Stomach (tissue), 9 donors: ENCODE results near the gene CAPZA1. TPM values are rescaled to one million over a fixed set of nuclear protein-coding genes. Genes with fewer than 3 reads are reported as not detected.

Source experiments
- DNase-seq, 2 donors: peaks; one replicate each; pipeline versions ENCODE4 v3.0.0 to v3.0.0-alpha.2; 2013 to 2019
- H3K27ac ChIP-seq, 5 donors: fragments of 200-600 bp in 4 of 5; sonication (generic) in 4 of 5; one replicate each; pipeline ENCODE4 v1.5.1; 2013 to 2019; ENCODE audit warnings: mild to moderate bottlenecking in 1 of 5, moderate library complexity in 1 of 5
- H3K27me3 ChIP-seq, 3 donors: fragments of 200-600 bp; sonication (generic); one replicate each; pipeline ENCODE4 v1.5.1; 2017 to 2019; ENCODE audit warnings: mixed run types in 1 of 3
- H3K36me3 ChIP-seq, 4 donors: fragments of 200-600 bp; sonication (generic); 1 replicate in 3 of 4; 2 replicates in 1 of 4; pipeline ENCODE4 v1.5.1; 2016 to 2019
- H3K4me1 ChIP-seq, 4 donors: fragments of 200-600 bp; sonication (generic); one replicate each; pipeline ENCODE4 v1.5.1; 2016 to 2019
- H3K4me3 ChIP-seq, 4 donors: fragments of 200-600 bp; sonication (generic) in 3 of 4; one replicate each; pipeline ENCODE4 v1.5.1; 2016 to 2019; ENCODE audit warnings: mild to moderate bottlenecking in 1 of 4
- H3K9me3 ChIP-seq, 4 donors: fragments of 200-600 bp; sonication (generic); one replicate each; pipeline ENCODE4 v1.5.1; 2016 to 2019
- CTCF ChIP-seq, 7 experiments: fragments of 450-650 bp in 4 of 7; fragments of 200-600 bp in 3 of 7; sonication (generic) in 3 of 7; IDR thresholded peaks; one replicate each; pipeline ENCODE4 v1.5.1; 2016 to 2019; ENCODE audit warnings: antibody characterized with exemption in 7 of 7, control low read depth in 2 of 7, mild to moderate bottlenecking in 1 of 7
- EP300 ChIP-seq: sonication (generic); formaldehyde crosslinking; IDR thresholded peaks from one replicate; pipeline ENCODE4 v1.6.1; 2017; ENCODE audit warnings: antibody characterized with exemption
- POLR2A ChIP-seq, 4 donors: fragments of 450-650 bp; IDR thresholded peaks; one replicate each; pipeline ENCODE4 v1.6.1; 2016; ENCODE audit warnings: antibody characterized with exemption in 4 of 4, control low read depth in 2 of 4, mild to moderate bottlenecking in 1 of 4, moderate library complexity in 1 of 4
- POLR2AphosphoS5 ChIP-seq, 3 donors: sonication (generic); formaldehyde crosslinking; IDR thresholded peaks; one replicate each; pipeline ENCODE4 v1.6.1; 2016; ENCODE audit warnings: antibody characterized with exemption in 3 of 3
- WGBS, 5 donors: extraction: QIAGEN DNeasy Blood & Tissue Kit in 3 of 5; methylation state at CpG; one replicate each; pipeline versions ENCODE4 v1.1.5 to v1.1.7; 2013 to 2018; 5-methylcytosine and 5-hydroxymethylcytosine counted together
- intact Hi-C: fragments of 100-400 bp; cut with DNase I; formaldehyde crosslinking; loops from one replicate; pipeline ENCODE4 v1.15.1; 2023; ENCODE audit warnings: low total_unique reads
- polyA plus RNA-seq, 3 donors: library from polyadenylated mRNA; stranded (reverse); fragments of 200-250 nt; gene quantifications; one replicate each; pipeline ENCODE4 v1.2.3, GENCODE V29; 2013
- total RNA-seq, 5 donors: library from RNA; depleted of rRNA; stranded (reverse); fragments of >200 nt; gene quantifications; one replicate each; pipeline versions ENCODE4 v1.1.0 to v1.2.3, GENCODE V29; 2014 to 2016
- donor health status: healthy with polysubstance abuse.
- donor health status: Bipolar disorder and iron deficiency.
- donor health status: healthy.

The CAPZA1 gene
- total and polyA plus RNA-seq, 8 donors: 15.8 to 257 (median 67.0) TPM

- intact Hi-C loops: no loop called here
- Histone ChIP-seq H3K4me3 (no peak overlapping the region), H3K36me3 (peaks cover 47 to 99% (median 96%) of the 10 kb centered on the region in 4 donors), H3K27ac (no peak overlapping the region), H3K9me3 (no peaks in the 10 kb centered on the region), H3K27me3 (no peaks in the 10 kb centered on the region), H3K4me1 (peaks cover 21 to 28% (median 22%) of the 10 kb centered on the region in 4 donors)
- WGBS, 5 donors: 87 to 97% (median 96%) methylated on average over 8 to 9 of the region's 9 CpGs
- TF ChIP-seq CTCF (IDR thresholded peaks at IDR 0.05) (no peak), EP300 (no peak), POLR2A (IDR thresholded peaks at IDR 0.05) (no peak), POLR2AphosphoS5 (IDR thresholded peaks at IDR 0.05) (no peak)
- no peak for DNase-seq
These were observed 75.6 kb downstream of the CAPZA1 start for GRCh38 chr1:112695276-112695675.

- no peak overlapping the region for H3K4me3 ChIP-seq
- peaks cover 36 to 43% (median 37%) of the 10 kb centered on the region in 4 donors for H3K4me1 ChIP-seq
- H3K9me3 ChIP-seq: no peaks in the 10 kb centered on the region
- no peak for DNase-seq
- no peaks in the 10 kb centered on the region for H3K27me3 ChIP-seq
- 75 to 90% (median 81%) methylated on average over 7 of the region's 7 CpGs for WGBS, 5 donors
- H3K36me3 ChIP-seq: peaks cover 39 to 92% (median 86%) of the 10 kb centered on the region in 4 donors
- TF ChIP-seq POLR2A (IDR thresholded peaks at IDR 0.05) (no peak), POLR2AphosphoS5 (IDR thresholded peaks at IDR 0.05) (no peak), EP300 (no peak), CTCF (IDR thresholded peaks at IDR 0.05) (no peak)
- H3K27ac ChIP-seq: no peak overlapping the region
- intact Hi-C loops: no loop called here
These were observed 77.1 kb downstream of the CAPZA1 start for GRCh38 chr1:112696578-112697314.

GRCh38 chr1:112697781-112698201 lies 78.2 kb downstream of the CAPZA1 start:
- H3K4me3 ChIP-seq: no peak overlapping the region
- peak overlapping the region in 3 of 5 donors; percentile 75 to 96 (median 88) for H3K27ac ChIP-seq
- H3K36me3 ChIP-seq: peaks cover 37 to 92% (median 84%) of the 10 kb centered on the region in 4 donors
- peaks cover 46 to 53% (median 47%) of the 10 kb centered on the region in 4 donors for H3K4me1 ChIP-seq
- no peaks in the 10 kb centered on the region for H3K27me3 ChIP-seq
- 89 to 98% (median 93%) methylated on average over 9 of the region's 9 CpGs for WGBS, 5 donors
- H3K9me3 ChIP-seq: no peaks in the 10 kb centered on the region
- TF ChIP-seq CTCF (IDR thresholded peaks at IDR 0.05) (no peak), EP300 (no peak), POLR2AphosphoS5 (IDR thresholded peaks at IDR 0.05) (no peak), POLR2A (IDR thresholded peaks at IDR 0.05) (no peak)
- peak in 1 of 2 donors; percentile 21 for DNase-seq
- intact Hi-C loops: no loop called here

GRCh38 chr1:112698366-112699310 lies 79.0 kb downstream of the CAPZA1 start:
- Histone ChIP-seq H3K4me3 (no peak overlapping the region), H3K27ac (peak overlapping the region; percentile 1 to 96 (median 88)), H3K27me3 (no peaks in the 10 kb centered on the region), H3K9me3 (no peaks in the 10 kb centered on the region), H3K36me3 (peaks cover 34 to 92% (median 83%) of the 10 kb centered on the region in 4 donors), H3K4me1 (peaks cover 51 to 62% (median 55%) of the 10 kb centered on the region in 4 donors)
- peak; percentile 70 to 81 for DNase-seq
- no peak for TF ChIP-seq CTCF (IDR thresholded peaks at IDR 0.05)
- no peak for TF ChIP-seq EP300
- no peak for TF ChIP-seq POLR2AphosphoS5 (IDR thresholded peaks at IDR 0.05)
- TF ChIP-seq POLR2A (IDR thresholded peaks at IDR 0.05): no peak
- WGBS, 5 donors: 49 to 58% (median 50%) methylated on average over 17 of the region's 17 CpGs
- intact Hi-C loops: no loop called here
